GM21526 (cell line): Measurements from ENCODE around the gene SPEN.

Source experiments
- ATAC-seq: cut with Tn5 transposase; IDR thresholded peaks from one replicate; pipeline ENCODE4 v1.9.1; 2021; ENCODE audit warnings: moderate library complexity; ENCODE audit not compliant: unreplicated experiment, low FRiP score

The SPEN gene

DNA sequence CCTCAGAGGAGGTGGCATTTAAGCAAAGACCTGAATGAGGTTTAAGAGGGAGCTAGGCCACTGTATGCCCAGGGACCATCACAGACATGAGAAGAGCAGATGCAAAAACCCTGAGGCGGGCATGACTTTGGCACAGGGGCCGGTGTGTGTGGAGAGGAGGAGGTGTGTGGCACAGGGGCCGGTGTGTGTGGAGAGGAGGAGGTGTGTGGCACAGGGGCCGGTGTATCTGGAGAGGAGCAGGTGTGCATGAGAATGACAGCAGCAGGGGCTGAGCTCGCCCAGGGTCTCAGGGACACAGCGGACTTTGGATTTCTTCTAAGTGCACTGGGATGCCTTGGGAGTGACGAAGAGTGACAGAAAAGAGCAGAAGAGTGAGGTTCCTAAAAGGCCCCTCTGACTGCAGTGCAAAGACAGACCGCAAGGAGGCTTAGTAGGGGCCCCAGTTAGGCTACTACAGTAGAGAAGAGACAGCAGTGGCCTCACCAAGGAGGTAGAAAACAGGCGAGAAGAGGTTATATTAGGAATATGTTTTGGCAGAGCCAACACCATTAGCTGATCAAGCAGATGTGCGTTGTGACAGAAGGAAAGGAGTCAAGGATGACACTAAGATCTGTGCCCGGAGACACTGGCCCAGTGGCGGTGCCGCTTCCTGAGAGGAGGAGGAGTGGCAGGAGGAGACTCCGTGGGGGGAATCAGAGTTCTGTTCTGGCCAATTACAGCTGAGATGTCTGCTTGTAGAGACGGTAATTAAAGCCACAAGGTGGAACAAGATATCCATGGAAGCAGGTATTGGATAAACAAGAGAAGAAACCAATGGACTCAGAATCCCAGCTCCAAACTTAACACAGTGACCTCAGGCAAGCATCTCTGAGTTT lies 110.0 kb downstream of the SPEN start:
- ATAC-seq, result no peak

DNA sequence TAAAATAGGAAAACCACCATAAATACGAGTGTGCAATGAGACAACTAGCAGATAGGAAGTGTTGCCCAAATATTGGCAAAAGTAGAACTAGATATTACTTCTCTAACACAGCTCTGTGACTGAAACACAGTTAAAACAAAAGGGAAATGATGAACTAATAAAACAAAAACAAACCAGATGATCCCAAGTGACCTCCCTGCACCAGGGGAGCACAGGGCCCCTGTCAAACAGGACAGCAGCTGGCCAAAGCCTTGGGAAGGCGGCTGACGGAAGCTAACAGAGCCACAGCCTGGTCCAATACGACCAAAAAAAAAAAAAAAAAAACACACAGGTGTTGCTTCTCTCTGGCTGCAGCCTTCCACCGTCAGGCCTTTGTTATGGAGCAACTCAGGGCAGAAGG lies 110.6 kb downstream of the SPEN start:
- ATAC-seq, result no peak

DNA sequence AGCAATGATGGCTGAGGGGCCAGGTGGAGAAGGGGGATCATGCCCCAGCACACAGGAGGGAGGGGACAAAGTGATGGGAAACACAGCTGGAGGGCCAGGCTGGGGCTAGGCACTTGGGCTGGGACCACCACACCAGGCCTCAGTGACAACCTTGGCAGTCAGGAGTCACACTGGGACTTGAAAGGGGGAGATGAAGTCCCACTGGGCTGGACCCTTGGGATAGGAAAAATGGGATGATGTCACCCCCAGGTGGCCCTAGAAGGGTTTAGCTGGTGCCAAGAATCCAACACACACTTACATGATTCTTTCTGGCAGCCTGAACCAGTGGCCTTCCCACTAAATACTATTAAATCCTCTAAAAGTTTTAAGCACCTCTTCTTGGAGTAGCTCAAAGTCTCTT lies 111.3 kb downstream of the SPEN start:
- no peak for ATAC-seq

DNA sequence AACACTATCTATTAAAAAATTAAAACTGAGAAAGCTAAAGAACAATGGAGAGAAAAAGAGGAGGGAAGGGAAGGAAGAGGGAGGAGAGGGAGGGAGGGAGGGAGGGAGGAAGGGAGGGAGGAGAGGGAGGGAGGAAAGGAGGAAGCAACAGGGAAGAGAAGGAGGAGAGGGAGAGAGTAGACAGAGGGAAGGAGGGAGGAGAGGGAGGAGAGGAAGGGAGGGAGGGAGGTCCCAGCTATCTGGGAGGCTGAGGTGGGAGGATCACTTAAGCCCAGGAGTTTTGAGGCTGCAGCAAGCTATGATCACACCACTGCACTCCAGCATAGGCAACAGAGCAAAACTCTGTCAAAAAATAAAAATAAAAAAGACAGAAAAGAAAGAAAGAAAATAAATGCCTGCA lies 111.9 kb downstream of the SPEN start:
- no peak for ATAC-seq

DNA sequence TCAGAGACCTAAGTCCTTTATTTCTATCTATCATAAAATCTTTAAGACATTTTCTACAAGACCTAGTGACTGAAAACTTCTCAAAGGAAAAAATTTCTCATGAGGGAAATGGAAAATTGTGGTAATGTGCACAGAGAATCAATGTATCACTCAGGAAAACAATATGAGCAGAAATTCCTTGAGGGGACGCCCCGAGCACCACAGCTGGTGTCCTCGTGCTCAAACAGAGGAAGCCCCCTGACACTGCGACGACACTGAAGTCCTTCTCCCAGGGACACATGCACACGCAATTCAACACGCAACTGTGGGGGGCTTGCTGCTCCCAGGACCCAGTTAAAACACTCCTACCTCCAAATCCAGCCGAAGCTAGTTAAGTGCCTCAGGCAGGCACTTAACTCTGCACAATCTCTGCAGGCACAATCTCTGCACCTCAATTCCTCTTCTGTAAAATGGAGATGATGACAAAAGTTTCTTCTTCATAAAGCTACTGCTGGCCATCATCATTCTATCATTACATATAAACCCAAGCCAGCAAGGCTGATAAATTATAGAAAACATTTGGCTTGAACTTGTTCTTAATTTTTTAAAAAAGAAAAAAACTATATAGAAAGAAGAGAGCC lies 112.4 kb downstream of the SPEN start:
- no peak for ATAC-seq

DNA sequence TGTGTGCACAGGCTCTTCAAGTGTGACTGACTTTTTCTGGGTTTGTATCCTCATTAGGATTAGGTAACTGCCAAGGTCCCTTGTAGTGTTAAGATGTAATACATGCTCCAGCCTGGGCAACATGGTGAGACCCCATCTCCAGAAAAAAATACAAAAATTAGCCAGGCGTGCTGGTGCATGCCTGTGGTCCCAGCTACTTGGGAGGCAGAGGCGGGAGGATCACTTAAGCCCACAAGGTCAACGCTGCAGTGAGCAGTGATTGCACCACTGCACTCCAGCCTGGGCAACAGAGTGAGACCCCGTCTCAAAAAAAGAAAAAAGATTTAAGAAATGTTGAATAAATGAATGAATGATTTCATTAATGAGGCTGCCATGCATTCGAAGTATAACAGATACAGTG lies 113.3 kb downstream of the SPEN start:
- no peak for ATAC-seq

DNA sequence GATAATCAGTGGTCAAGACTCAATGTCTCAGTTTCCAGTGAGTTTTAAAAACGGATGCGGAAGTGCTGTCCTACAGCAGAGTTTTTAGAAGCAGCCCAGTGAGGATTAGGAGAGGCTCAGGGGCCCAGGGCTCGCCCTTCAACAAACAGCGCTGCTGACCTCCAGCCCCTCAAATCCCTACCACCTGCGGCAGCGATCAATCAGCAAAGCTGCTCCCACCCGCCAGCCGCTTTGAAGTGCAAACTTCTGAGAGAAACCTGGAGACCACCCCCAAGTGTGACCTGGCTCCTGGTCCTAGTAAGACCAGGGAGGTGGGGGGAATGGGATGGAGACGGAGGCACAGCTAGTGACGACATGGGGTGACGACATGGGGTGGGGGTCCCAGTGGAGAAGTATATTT lies 114.0 kb downstream of the SPEN start:
- no peak for ATAC-seq

DNA sequence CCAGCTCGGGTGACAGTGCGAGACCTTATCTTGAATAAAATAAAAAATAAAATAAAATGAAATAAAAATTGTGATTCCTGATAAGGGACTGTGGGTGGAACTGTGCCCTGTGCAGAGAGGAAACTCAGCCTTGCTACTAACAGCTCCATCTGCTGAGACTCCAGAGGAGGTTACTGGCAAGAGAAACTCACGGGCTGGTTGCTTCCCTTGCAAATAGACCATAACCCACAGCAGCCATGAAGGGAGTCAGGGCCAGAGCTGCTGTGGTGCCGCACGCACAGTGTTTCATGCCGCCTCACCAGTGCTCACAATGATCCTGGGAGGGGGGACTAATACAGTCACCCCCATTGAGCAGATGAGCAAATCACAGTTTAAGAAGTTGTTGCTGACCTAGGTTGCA lies 114.7 kb downstream of the SPEN start:
- ATAC-seq, result no peak

DNA sequence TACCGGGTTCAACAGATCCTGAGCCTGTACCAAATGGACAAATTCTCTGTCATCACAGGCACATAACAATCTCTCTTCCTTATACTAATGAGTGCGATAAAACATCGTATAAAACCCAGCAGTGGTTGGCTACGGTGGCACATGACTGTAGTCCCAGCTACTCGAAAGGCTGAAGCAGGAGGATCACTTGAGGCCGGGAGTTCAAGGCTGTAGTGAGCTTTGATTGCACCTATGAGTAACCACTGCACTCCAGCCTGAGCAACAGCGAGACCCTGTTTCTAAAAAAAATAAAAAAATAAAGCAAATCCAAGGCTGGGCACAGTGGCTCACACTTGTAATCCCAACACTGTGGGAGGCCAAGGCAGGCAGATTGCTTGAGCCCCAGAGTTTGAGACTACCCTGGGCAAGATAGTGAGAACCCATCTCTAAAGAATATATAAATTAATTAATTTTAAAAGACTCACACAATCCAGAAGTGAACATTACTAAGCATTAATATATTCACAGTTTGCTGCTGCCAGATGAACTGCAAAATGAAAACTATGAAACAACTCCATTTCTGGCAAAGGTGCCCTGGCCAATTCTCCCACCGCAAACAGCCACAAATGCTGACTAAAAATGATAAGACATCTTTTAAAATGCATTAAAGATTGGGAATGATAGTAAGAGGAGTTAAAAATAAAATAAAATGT lies 115.3 kb downstream of the SPEN start:
- no peak for ATAC-seq

DNA sequence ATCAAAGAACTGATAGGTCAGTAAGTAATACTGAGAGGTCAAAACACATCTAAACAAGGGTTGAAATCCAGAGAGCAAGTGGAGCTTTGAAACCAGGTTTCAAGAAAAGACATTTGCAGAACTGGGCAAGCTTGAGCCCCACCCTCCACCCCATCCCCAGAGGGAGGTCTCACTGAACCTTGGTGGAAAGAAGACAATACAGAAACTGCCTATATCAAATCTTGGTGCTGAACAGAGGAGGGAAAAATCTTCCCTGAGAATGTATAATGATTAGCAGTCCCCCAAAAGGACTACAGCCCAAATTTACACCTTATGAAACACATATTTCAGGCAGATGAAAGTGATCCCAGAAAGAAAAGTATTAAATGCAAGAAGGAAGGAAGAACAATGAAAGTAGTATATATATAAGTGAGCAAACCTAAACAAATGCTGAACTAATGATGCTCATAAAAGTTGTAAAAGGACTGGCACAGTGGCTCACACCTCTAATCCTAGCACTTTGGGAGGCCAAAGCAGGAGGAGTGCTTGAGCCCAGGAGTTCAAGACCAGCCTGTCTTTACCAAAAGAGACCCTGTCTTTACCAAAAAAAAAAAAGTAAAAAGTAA lies 116.0 kb downstream of the SPEN start:
- no peak for ATAC-seq

DNA sequence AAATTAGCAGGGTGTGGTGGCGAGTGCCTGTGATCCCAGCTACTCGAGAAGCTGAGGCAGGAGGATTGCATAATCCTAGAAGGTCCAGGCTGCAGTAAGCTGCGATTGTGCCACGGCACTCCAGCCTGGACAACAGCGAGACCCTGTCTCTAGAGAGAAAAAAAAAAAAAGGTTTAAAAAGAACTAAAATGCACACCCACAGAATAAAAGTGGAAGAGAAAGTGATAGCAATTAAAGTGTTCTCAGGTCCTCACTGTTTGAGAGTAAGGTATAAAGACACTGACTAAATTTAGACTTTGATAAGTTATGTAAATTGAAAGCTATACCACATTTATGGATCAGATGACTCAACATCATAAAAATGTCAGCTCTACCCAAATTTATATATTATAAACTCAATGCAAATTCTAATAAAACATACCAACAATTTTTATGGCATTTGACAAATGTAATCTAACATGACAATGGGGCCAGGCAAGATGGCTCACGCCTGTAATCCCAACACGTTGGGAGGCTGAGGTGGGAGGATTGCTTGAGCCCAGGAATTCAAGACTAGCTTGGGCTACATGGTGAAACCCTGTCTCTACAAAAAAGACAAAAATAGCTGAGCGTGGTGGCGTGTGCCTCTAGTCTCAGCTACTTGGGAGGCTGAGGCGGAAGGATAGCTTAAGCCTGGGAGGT lies 116.6 kb downstream of the SPEN start:
- no peak for ATAC-seq

DNA sequence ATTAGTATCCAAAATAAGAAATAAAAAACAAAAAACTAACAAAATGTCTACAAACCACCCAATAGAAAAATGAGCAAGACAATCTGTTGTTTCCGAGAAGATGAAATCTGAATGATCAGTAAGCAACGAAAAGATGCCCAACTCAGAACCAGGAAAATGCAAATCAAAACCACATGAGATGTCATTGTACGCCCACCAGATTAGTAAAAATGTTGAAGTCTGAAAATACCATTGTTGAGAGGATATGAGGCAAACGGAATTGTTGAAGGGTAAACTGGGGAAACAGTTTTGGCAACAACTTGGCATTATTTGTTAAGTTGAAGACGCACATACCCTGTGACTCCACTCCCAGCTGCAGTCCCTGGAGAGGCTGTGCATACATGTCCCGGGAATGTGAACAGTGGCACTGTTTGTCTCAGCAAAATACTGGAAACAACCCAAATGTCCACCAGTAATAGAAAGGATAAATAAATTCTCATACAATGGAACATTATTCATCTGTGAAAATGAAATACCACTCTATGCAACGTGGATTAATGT lies 117.8 kb downstream of the SPEN start:
- no peak for ATAC-seq

DNA sequence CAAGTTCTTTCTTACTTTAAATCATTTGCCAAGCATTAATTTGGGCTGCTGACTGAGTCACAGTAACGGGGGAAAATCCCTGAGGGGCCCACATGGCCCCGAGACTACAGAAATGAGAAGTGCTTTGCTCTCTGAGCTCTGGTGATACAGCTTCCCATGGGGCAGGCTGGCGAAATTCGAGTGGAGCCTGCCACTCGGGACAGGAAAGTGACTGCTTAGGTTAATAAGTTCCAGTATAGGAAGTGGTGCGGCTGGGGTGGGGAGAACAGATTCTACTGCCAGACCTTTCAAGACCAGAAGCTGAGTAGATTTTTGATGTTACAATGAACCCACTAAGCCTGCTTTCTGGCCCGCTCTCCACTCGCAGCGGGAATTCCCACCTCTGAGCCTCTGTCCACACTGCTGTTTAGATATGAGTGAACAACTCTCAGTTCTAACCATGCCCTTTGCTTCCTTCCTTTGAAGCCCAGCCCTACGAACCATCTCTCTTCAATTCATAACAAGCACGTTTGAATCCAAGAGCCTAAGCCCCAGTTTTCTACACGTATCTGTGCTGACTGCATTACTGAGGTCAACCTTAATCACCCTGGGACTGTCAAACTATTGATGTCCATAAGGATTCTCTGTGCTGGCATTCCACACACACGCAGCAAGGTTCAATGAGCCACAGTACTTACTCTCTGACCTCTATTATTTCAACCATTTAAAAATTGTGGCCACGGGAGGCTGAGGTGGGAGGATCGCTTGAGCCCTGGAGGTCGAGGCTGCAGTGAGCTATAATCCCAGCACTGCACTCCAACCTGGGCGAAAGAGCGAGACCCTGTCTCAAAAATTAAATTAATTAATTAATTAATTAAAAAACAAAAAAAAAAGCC lies 118.8 kb downstream of the SPEN start:
- ATAC-seq, result peak; percentile 57

DNA sequence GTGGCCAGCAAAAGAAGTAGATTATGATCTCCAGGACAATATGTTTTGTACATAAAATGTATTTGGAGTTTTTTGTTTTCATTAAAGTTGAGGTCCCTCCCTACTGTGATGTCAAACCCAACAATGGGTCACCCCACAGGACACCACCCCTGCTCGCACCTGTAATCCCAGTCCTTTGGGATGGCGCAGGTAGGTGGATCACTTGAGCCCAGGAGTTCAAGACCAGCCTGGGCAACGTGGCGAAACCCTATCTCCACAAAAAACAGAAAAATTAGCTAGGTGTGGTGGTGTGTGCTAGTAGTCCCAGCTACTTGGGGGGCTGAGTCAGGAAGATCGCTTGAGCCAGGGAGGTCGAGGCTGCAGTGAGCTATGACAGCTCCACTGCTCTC lies 119.4 kb downstream of the SPEN start:
- ATAC-seq, result no peak

DNA sequence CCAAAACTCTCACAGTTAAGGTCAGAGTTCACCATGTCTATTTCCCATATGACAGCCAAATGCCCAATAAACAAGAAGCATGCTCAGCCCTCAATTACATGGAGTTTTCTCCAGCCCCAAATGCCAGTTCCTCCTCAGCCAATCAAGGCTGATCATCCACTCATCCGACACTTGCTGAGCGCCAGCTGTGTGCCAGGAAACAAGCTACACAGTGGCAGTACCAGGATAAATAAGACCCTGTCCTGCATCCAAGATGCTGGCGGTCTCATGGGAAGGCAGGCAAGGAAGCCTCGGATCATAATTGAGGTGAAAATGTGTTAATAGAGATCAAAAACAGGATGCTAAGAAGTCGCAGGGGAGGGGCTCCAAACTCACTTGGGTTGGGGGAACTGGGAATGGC lies 120.7 kb downstream of the SPEN start:
- no peak for ATAC-seq

DNA sequence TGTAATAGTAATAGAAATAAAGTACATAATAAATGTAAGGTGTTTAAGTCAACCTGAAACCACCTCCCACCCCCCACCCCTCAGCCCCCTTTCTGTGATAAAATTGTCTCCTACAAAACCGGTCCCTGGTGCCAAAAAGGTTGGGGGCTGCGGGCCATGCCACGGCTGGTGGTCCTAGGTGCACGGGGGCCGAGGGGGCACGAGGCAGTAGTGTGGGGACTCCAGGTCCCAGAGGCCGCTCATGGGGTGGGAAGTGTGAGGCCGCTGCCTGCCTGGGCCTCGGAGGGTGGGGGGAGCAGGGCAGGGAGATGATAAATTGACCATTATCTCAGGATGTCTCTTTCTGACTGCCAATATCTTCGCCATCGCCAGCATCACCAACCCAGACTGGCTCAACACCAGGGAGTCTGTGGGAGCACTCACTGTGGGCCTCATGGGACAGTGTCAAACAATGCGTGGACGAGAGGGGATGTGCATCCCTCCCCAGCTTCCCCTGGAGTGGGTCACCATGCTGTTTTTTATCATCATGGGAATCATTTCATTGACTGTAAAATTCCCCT lies 121.9 kb downstream of the SPEN start:
- no peak for ATAC-seq

DNA sequence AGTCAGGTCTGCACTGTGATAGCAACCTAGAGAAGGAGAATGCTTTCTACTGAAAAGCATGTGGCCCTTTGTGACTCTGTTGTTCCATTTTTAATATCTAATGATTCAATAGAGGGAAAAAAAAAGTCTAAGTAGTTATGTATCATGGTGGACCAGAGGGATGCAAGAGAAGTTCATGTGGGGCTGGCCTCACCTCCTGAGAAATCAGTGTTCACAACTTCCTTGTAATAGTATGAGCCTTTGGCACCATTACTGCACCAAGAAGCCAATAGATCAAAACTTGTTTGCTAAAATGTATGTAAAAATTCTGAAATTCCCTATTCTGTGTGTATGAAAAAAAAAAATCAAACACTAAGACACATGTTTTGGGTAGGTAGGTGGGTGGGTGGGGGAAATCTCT lies 123.4 kb downstream of the SPEN start:
- ATAC-seq, result no peak

DNA sequence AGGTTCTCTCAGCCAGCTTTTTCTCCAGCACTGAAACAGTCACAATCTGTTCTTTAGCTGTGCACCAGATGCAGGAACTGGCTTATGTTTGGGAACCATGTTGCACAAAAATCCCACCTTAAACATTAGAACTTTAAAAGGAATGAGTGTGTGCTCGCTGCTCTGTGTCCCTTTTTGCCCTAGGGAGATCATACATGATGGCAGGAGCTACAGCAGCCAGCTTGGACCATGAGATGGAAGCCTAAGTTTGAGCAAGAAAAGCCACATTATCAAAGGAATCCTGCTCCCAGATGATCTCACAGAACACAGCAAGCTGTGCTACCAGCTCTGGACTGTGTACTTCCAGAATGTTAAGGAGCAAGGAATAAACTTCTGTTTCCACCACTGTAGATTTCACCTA lies 124.9 kb downstream of the SPEN start:
- no peak for ATAC-seq

DNA sequence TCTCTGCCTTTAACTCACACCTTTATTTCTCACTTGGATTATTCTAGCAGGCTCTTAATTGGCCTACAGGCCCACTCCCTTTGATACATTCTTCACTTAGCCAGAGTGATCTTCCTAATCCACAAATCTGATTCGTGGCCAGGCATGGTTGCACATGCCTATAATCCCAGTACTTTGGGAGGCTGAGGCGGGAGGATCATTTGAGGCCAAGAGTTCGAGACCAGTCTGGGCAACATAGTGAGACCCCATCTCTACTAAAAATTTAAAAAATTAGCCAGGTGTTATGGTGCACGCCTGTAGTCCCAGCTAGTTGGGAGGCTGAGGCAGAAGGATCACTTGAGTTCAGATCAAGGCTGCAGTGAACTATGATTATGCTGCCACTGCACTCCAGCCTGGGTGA lies 126.3 kb downstream of the SPEN start:
- ATAC-seq, result no peak
